ENCODE results near the gene TTI1.

DNA sequence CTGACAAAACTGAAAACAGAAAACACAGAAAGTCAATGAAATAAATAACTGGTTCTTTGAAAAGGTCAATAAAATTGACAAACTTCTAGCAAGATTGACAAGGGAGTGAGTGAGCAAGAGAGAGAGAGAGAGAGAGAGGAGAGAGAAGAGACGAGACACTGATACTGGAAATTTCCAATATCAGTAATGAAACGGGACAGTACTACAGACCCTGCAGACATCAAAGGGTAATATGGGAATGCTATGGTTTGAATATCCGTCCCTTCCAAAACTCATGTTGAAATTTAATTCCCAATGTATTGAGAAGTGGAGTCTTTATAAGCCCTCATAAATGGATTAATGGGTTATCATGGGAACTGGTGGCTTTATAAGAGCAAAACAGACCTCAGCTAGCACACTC is 3.8 kb downstream of the TTI1 start:
- TF ChIP-seq EZH2 (IDR thresholded peaks at IDR 0.05; ENCODE audit: low read depth, unreplicated experiment) (no peak), POLR2AphosphoS5 (IDR thresholded peaks at IDR 0.05; ENCODE audit: low read depth) (no peak)
- TF ChIP-seq, protein P1, sequence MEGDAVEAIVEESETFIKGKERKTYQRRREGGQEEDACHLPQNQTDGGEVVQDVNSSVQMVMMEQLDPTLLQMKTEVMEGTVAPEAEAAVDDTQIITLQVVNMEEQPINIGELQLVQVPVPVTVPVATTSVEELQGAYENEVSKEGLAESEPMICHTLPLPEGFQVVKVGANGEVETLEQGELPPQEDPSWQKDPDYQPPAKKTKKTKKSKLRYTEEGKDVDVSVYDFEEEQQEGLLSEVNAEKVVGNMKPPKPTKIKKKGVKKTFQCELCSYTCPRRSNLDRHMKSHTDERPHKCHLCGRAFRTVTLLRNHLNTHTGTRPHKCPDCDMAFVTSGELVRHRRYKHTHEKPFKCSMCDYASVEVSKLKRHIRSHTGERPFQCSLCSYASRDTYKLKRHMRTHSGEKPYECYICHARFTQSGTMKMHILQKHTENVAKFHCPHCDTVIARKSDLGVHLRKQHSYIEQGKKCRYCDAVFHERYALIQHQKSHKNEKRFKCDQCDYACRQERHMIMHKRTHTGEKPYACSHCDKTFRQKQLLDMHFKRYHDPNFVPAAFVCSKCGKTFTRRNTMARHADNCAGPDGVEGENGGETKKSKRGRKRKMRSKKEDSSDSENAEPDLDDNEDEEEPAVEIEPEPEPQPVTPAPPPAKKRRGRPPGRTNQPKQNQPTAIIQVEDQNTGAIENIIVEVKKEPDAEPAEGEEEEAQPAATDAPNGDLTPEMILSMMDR (conservative IDR thresholded peaks at IDR 0.05; ENCODE audit: low read depth in 2 of 2): no peak
